ENCODE data around the gene MOCS3.

The MOCS3 gene

GRCh38 chr20:50958615-50959542 lies at the start of gene MOCS3:
Gene MOCS3 (plus strand): TSS chr20:50958818. CDS start chr20:50958843, 25 bp downstream.
- DNase-seq (ENCODE audit: low spot score) = peak; percentile 85

- no peak for DNase-seq (ENCODE audit: low spot score)
These were observed 49.2 kb upstream of the MOCS3 start for GRCh38 chr20:50909413-50909812.

GRCh38 chr20:50911030-50911429 lies 47.6 kb upstream of the MOCS3 start:
- DNase-seq (ENCODE audit: low spot score) = no peak

GRCh38 chr20:50911716-50912115 lies 46.9 kb upstream of the MOCS3 start:
- no peak for DNase-seq (ENCODE audit: low spot score)

- no peak for DNase-seq (ENCODE audit: low spot score)
These were observed 44.8 kb upstream of the MOCS3 start for GRCh38 chr20:50913690-50914375.

- DNase-seq (ENCODE audit: low spot score) = no peak
These were observed 43.2 kb upstream of the MOCS3 start for GRCh38 chr20:50915424-50915823.

GRCh38 chr20:50916257-50916656 lies 42.4 kb upstream of the MOCS3 start:
- no peak for DNase-seq (ENCODE audit: low spot score)

GRCh38 chr20:50916934-50917333 lies 41.7 kb upstream of the MOCS3 start:
- DNase-seq (ENCODE audit: low spot score) = no peak

GRCh38 chr20:50918403-50918802 lies 40.2 kb upstream of the MOCS3 start:
- no peak for DNase-seq (ENCODE audit: low spot score)

- no peak for DNase-seq (ENCODE audit: low spot score)
These were observed 39.1 kb upstream of the MOCS3 start for GRCh38 chr20:50919567-50919966.

- no peak for DNase-seq (ENCODE audit: low spot score)
These were observed 37.6 kb upstream of the MOCS3 start for GRCh38 chr20:50920997-50921396.

GRCh38 chr20:50921803-50922501 lies 36.7 kb upstream of the MOCS3 start:
- no peak for DNase-seq (ENCODE audit: low spot score)

- no peak for DNase-seq (ENCODE audit: low spot score)
These were observed 34.2 kb upstream of the MOCS3 start for GRCh38 chr20:50924261-50924920.

GRCh38 chr20:50926530-50926929 lies 32.1 kb upstream of the MOCS3 start:
- no peak for DNase-seq (ENCODE audit: low spot score)

GRCh38 chr20:50928469-50928868 lies 30.1 kb upstream of the MOCS3 start:
- no peak for DNase-seq (ENCODE audit: low spot score)

GRCh38 chr20:50929299-50930138 lies 29.1 kb upstream of the MOCS3 start:
- DNase-seq (ENCODE audit: low spot score) = peak; percentile 93

- peak; percentile 60 for DNase-seq (ENCODE audit: low spot score)
These were observed 28.3 kb upstream of the MOCS3 start for GRCh38 chr20:50930139-50930975.

GRCh38 chr20:50930976-50931305 lies 27.7 kb upstream of the MOCS3 start:
- DNase-seq (ENCODE audit: low spot score) = no peak

- DNase-seq (ENCODE audit: low spot score) = peak; percentile 96
These were observed 27.2 kb upstream of the MOCS3 start, which contains the start of gene ADNP for GRCh38 chr20:50931306-50932015. Gene ADNP (minus strand): TSS chr20:50931437. CDS start chr20:50903996, 27,441 bp downstream.
